CD14-positive monocyte (primary cell): ENCODE measurements around the gene TMOD1. TPM values are rescaled to one million over a fixed set of nuclear protein-coding genes. Genes with fewer than 3 reads are reported as not detected.

Experiments used
- DNase-seq, 3 donors: peaks; one replicate each; pipeline ENCODE4 v3.0.0-alpha.2; 2011 to 2022
- H2AFZ ChIP-seq: 2 replicates; pipeline ENCODE4 v1.6.0; 2012; ENCODE audit warnings: mild to moderate bottlenecking, low read depth, low read length, inconsistent platforms; ENCODE audit not compliant: insufficient read depth, poor library complexity, severe bottlenecking
- H3K27ac ChIP-seq, 2 donors: 1 replicate in 1 of 2; 2 replicates in 1 of 2; pipeline ENCODE4 v1.5.1; 2012 to 2013; ENCODE audit warnings: low read length in 2 of 2, control low read depth in 1 of 2, inconsistent platforms in 1 of 2, low read depth in 1 of 2, mild to moderate bottlenecking in 1 of 2
- H3K27me3 ChIP-seq, 2 donors: one replicate each; pipeline versions ENCODE4 v1.6.0 to v1.6.1; 2011 to 2013; ENCODE audit warnings: low read length in 2 of 2; ENCODE audit not compliant: control insufficient read depth in 2 of 2, insufficient read depth in 2 of 2
- H3K36me3 ChIP-seq, 2 donors: replicated peaks in 1 of 2; 1 replicate in 1 of 2; 2 replicates in 1 of 2; pipeline versions ENCODE4 v1.5.1 to v1.6.1; 2012 to 2013; ENCODE audit warnings: low read length in 2 of 2, control low read depth in 1 of 2, inconsistent platforms in 1 of 2, mild to moderate bottlenecking in 1 of 2; ENCODE audit not compliant: insufficient read depth in 2 of 2, control insufficient read depth in 1 of 2
- H3K4me1 ChIP-seq, 2 donors: 1 replicate in 1 of 2; 2 replicates in 1 of 2; pipeline versions ENCODE4 v1.5.1 to v1.6.1; 2012 to 2013; ENCODE audit warnings: low read length in 2 of 2, control low read depth in 1 of 2, inconsistent platforms in 1 of 2, mild to moderate bottlenecking in 1 of 2, moderate library complexity in 1 of 2; ENCODE audit not compliant: insufficient read depth in 2 of 2, control insufficient read depth in 1 of 2
- H3K4me2 ChIP-seq: replicated peaks from 2 replicates; pipeline ENCODE3; 2012; ENCODE audit warnings: low read length, moderate library complexity, mild to moderate bottlenecking; ENCODE audit not compliant: poor library complexity, severe bottlenecking; ENCODE audit errors: extremely low read depth
- H3K4me3 ChIP-seq, 3 experiments: fragments of 200-600 bp in 1 of 3; sonication (generic) in 1 of 3; replicated peaks in 1 of 3; 1 replicate in 2 of 3; 2 replicates in 1 of 3; pipeline ENCODE4 v1.5.1; 2011 to 2013; ENCODE audit warnings: low read length in 3 of 3, mild to moderate bottlenecking in 3 of 3, control low read depth in 2 of 3, low read depth in 2 of 3, inconsistent platforms in 1 of 3, moderate library complexity in 1 of 3
- H3K79me2 ChIP-seq: 2 replicates; pipeline ENCODE4 v1.6.0; 2012; ENCODE audit warnings: mild to moderate bottlenecking, control low read depth, inconsistent platforms, low read length, moderate library complexity; ENCODE audit not compliant: insufficient read depth
- H3K9ac ChIP-seq: 2 replicates; pipeline ENCODE4 v1.6.0; 2017; ENCODE audit warnings: low read length, mild to moderate bottlenecking; ENCODE audit not compliant: insufficient read depth, poor library complexity, severe bottlenecking
- H3K9me3 ChIP-seq, 2 donors: replicated peaks in 1 of 2; 1 replicate in 1 of 2; 2 replicates in 1 of 2; pipeline versions ENCODE4 v1.5.1 to v1.6.1; 2012 to 2013; ENCODE audit warnings: low read length in 2 of 2, control low read depth in 1 of 2; ENCODE audit not compliant: control insufficient read depth in 1 of 2, insufficient read depth in 1 of 2
- H4K20me1 ChIP-seq: 2 replicates; pipeline ENCODE4 v1.6.0; 2012; ENCODE audit warnings: mild to moderate bottlenecking, low read length, control low read depth, moderate library complexity; ENCODE audit not compliant: insufficient read depth
- H3K27ac Mint-ChIP-seq, 7 donors: one replicate each; pipeline ENCODE4 v1.8.0; 2020; ENCODE audit warnings: mild to moderate bottlenecking in 7 of 7, mixed read lengths in 7 of 7, moderate library complexity in 6 of 7, inconsistent platforms in 2 of 7
- H3K27me3 Mint-ChIP-seq, 3 donors: one replicate each; pipeline ENCODE4 v1.8.0; 2021 to 2022; ENCODE audit warnings: low read depth in 3 of 3, mild to moderate bottlenecking in 3 of 3, mixed read lengths in 3 of 3, moderate library complexity in 3 of 3, inconsistent platforms in 1 of 3
- H3K36me3 Mint-ChIP-seq, 2 donors: one replicate each; pipeline ENCODE4 v1.8.0; 2020; ENCODE audit warnings: mixed read lengths in 2 of 2, inconsistent platforms in 1 of 2, mild to moderate bottlenecking in 1 of 2
- H3K4me1 Mint-ChIP-seq: one replicate; pipeline ENCODE4 v1.8.0; 2020; ENCODE audit warnings: mild to moderate bottlenecking, mixed read lengths
- H3K4me3 Mint-ChIP-seq, 2 donors: one replicate each; pipeline ENCODE4 v1.8.0; 2020; ENCODE audit warnings: mild to moderate bottlenecking in 2 of 2, mixed read lengths in 2 of 2, moderate library complexity in 1 of 2
- H3K9me3 Mint-ChIP-seq, 7 donors: one replicate each; pipeline ENCODE4 v1.8.0; 2020 to 2022; ENCODE audit warnings: mixed read lengths in 7 of 7, mild to moderate bottlenecking in 6 of 7, moderate library complexity in 6 of 7, inconsistent platforms in 2 of 7
- whole genome bisulfite sequencing: methylation state at CpG from one replicate; pipeline ENCODE4 v1.1.5; 2013; ENCODE audit warnings: missing lambda C conversion rate; ENCODE audit not compliant: insufficient coverage; 5-methylcytosine and 5-hydroxymethylcytosine counted together
- intact Hi-C, 2 donors: fragments of 100-400 bp; cut with micrococcal nuclease; formaldehyde crosslinking; loops; one replicate each; pipeline versions ENCODE4 v1.15.0 to v1.15.1; 2023
- polyA plus RNA-seq, 3 donors: library from polyadenylated mRNA; depleted of rRNA in 1 of 3; unstranded in 2 of 3; stranded (reverse) in 1 of 3; fragments of 300-500 nt in 2 of 3; fragments of >200 nt in 1 of 3; fragmentation: Illumina TruSeq in 2 of 3; gene quantifications; 1 replicate in 2 of 3; 2 replicates in 1 of 3; pipeline ENCODE4 v1.2.3, GENCODE V29; 2012 to 2021
- TF ChIP-seq, protein P1 (sequence below): fragments of 200-600 bp; IDR thresholded peaks from one replicate; pipeline ENCODE4 v1.8.0; 2022; ENCODE audit warnings: antibody characterized with exemption, mild to moderate bottlenecking

Gene TMOD1
- polyA plus RNA-seq, 3 donors, result 0.09 to 0.81 (median 0.59) TPM

DNA sequence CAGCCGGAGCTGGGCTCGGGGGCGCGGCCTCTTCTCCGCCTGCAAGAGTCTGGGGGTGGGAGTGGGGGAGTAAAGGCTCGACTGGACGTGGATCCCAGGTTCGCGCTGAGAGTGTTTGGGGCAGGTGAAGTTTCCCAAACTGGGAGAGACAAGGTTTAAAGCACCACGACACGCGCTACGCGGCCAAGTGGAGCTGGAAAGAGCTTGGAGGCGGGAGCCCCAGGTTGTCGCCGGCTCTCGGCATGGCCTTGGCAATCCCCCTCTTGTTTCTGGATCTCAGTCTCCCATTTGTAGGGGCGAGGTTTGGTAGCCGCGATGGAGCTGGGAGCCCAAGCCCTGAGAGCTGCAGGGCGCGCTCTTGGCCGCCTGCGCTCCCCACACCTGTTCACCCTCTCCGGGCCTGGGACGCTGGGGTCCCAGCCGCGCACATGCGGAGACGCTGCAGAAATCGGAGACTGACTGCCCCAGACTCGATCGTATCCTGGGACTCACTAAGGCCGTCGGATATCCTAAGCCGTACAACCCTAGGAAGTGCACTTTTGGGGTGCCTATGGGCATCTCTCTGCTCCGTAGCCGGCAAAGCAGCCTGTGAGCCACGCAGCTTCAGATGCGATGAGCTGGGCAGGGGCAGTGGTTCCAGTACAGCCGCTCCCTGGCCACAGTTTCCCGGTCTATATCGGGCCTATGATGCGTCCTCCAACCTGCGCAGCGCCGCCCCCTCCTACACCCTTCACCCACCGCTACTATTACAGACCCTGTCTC is 937 bp downstream of the TMOD1 start:
- H3K4me3 ChIP-seq, result peak overlapping the region; percentile 13 to 79 (median 61)
- DNase-seq, result no peak
- intact Hi-C loops, result no loop called here
- peaks cover 51 to 63% of the 10 kb centered on the region in 2 donors for H3K27me3 ChIP-seq
- peaks cover 0 to 17% of the 10 kb centered on the region in 2 donors for H3K9me3 ChIP-seq
- peak overlapping the region; percentile 76 to 93 for H3K4me3 Mint-ChIP-seq
- no peaks in the 10 kb centered on the region for H3K79me2 ChIP-seq
- peaks cover 10 to 12% of the 10 kb centered on the region in 2 donors for H3K36me3 Mint-ChIP-seq
- peak overlapping the region in 2 of 7 donors; percentile 22 to 68 for H3K27ac Mint-ChIP-seq
- no peaks in the 10 kb centered on the region for H4K20me1 ChIP-seq
- peaks cover 17 to 22% of the 10 kb centered on the region in 2 donors for H3K4me1 ChIP-seq
- H3K9me3 Mint-ChIP-seq, result peaks cover 0 to 28% (median 16%) of the 10 kb centered on the region in 7 donors
- H3K9ac ChIP-seq, result peak overlapping the region; percentile 51
- H3K4me2 ChIP-seq, result peak overlapping the region; percentile 97
- no peak overlapping the region for H3K27ac ChIP-seq
- peaks cover 22% of the 10 kb centered on the region for H3K4me1 Mint-ChIP-seq
- WGBS, result under 1% methylated on average over 49 of the region's 49 CpGs
- H3K36me3 ChIP-seq, result no peaks in the 10 kb centered on the region
- H3K27me3 Mint-ChIP-seq, result peaks cover 60 to 65% (median 61%) of the 10 kb centered on the region in 3 donors
- H2AFZ ChIP-seq, result peak overlapping the region; percentile 85
- TF ChIP-seq, protein P1, sequence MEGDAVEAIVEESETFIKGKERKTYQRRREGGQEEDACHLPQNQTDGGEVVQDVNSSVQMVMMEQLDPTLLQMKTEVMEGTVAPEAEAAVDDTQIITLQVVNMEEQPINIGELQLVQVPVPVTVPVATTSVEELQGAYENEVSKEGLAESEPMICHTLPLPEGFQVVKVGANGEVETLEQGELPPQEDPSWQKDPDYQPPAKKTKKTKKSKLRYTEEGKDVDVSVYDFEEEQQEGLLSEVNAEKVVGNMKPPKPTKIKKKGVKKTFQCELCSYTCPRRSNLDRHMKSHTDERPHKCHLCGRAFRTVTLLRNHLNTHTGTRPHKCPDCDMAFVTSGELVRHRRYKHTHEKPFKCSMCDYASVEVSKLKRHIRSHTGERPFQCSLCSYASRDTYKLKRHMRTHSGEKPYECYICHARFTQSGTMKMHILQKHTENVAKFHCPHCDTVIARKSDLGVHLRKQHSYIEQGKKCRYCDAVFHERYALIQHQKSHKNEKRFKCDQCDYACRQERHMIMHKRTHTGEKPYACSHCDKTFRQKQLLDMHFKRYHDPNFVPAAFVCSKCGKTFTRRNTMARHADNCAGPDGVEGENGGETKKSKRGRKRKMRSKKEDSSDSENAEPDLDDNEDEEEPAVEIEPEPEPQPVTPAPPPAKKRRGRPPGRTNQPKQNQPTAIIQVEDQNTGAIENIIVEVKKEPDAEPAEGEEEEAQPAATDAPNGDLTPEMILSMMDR, result no peak

DNA sequence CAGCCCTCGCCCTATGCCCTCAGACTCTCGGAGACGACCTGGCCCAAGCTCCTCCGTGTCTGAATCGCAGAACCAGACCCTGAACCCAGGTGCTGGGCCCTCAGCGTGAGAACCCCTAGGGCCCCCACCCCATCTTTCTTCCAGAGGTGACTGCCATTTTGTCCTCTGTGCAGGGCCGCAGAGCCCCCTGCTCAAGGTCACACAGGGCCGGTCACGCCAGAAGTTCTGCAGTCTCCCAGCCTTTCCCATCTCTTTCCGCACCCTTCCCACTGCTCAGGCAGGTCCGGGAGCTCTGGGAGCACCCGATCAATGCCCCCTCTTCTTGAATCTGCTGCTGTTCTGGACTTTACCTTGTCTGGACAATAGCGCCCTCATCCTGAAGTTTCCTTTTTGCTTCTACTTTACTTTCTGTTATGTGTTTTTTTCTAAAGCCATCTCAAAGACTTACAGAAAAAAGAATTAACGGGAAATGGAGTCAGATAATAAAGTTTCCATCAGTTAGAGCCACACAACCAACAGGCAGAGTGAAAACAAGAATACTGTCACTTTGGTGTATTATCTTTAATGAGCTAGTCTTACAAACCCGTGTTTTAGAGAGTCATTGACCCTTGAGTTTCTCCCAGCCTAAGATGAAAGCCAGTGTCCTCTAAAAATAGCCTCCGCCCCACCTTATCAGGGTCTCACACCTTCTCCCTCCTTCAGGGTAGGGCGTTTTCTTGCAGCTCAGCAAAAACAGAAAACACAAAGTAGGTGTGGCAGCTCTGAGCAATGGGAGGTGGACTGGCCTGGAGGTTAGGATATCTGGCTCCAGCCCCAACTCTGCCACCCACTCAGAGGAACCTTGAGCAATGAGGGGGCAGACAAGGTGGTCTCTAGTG is 1.8 kb downstream of the TMOD1 start:
- Histone ChIP-seq H3K36me3 (no peaks in the 10 kb centered on the region), H3K27me3 (peaks cover 51 to 63% of the 10 kb centered on the region in 2 donors), H3K4me3 (peak overlapping the region in 1 of 3 experiments; percentile 79), H2AFZ (peak overlapping the region; percentile 85), H3K79me2 (no peaks in the 10 kb centered on the region), H3K9me3 (peaks cover 0 to 17% of the 10 kb centered on the region in 2 donors), H3K4me1 (peaks cover 17 to 22% of the 10 kb centered on the region in 2 donors), H4K20me1 (no peaks in the 10 kb centered on the region), H3K4me2 (peak overlapping the region; percentile 97), H3K9ac (no peak overlapping the region), H3K27ac (no peak overlapping the region)
- Mint-ChIP-seq H3K9me3 (peaks cover 0 to 22% (median 14%) of the 10 kb centered on the region in 7 donors), H3K4me1 (peaks cover 22% of the 10 kb centered on the region), H3K27me3 (peaks cover 58 to 65% (median 59%) of the 10 kb centered on the region in 3 donors), H3K36me3 (peaks cover 4 to 12% of the 10 kb centered on the region in 2 donors), H3K4me3 (peak overlapping the region; percentile 76 to 93), H3K27ac (peak overlapping the region in 2 of 7 donors; percentile 22 to 68)
- TF ChIP-seq, protein P1, result no peak
- no peak for DNase-seq
- 31% methylated on average over 12 of the region's 17 CpGs for WGBS
- intact Hi-C loops, result no loop called here
